Measurements from ENCODE around the gene HS6ST3. TPM values are rescaled to one million over a fixed set of nuclear protein-coding genes. Genes with fewer than 3 reads are reported as not detected.

HS6ST3 gene
- total RNA-seq, 8 experiments from 2014 or later, result 0.04 to 17.2 (median 4.5) TPM

DNA sequence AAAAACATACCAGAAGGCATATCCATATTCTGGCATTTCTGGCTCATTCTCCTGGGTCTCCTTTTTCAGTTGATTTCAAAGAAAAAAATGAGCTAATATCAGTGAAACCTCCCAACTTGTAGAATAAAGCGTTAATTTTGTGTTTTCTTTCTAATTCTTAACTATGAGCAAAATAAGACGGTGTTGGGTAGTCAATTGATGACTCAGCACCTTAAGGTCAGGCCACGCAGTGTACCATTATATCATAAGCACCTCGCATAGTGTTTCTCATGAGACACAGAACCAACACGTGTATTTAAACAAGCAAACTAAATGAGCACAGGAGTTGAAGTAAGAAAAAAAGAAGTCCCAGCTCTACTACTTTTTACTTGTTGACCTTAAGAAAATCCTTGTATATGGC lies 729.5 kb downstream of the HS6ST3 start:
- Histone ChIP-seq H3K4me3 (no peak overlapping the region), H3K27ac (no peak overlapping the region), H3K4me1 (replicated peaks in 1 of 2) (peaks cover 0 to 14% of the 10 kb centered on the region in 2 donors)
- in situ Hi-C loops (cut with MboI; ENCODE audit: low pct_unique_long_range_greater_than_20kb in 2 of 9, low sequenced_read_pairs in 9 of 9, unreplicated experiment in 9 of 9), result loop anchor here in 4 of 9 experiments (25.0 kb wide), 3 partner anchors 682 to 807 kb away; no protein-coding TSS in a partner anchor
- 0 to 98% (median 72%) methylated on average over 1 to 5 of the region's 5 CpGs; no CpG with 5 or more reads in 1 of the 10 experiments for WGBS, 10 experiments
- ATAC-seq (replicated peaks in 6 of 8), result no peak

GRCh38 chr13:96821381-96821780 lies 731.5 kb downstream of the HS6ST3 start:
- Histone ChIP-seq H3K27ac (no peak overlapping the region), H3K4me1 (replicated peaks in 1 of 2) (peaks cover 0 to 12% of the 10 kb centered on the region in 2 donors), H3K4me3 (no peak overlapping the region)
- 0 to 100% (median 88%) methylated on average over 1 of the region's 1 CpG; no CpG with 5 or more reads in 4 of the 10 experiments for WGBS, 10 experiments
- in situ Hi-C loops (cut with MboI; ENCODE audit: low pct_unique_long_range_greater_than_20kb in 2 of 9, low sequenced_read_pairs in 9 of 9, unreplicated experiment in 9 of 9), result loop anchor here in 4 of 9 experiments (25.0 kb wide), 3 partner anchors 684 to 809 kb away; no protein-coding TSS in a partner anchor
- no peak for ATAC-seq (replicated peaks in 6 of 8)

GRCh38 chr13:96821971-96822370 lies 732.1 kb downstream of the HS6ST3 start:
- peaks cover 0 to 6% of the 10 kb centered on the region in 2 donors for H3K4me1 ChIP-seq (replicated peaks in 1 of 2)
- H3K4me3 ChIP-seq, result no peak overlapping the region
- no peak for ATAC-seq (replicated peaks in 6 of 8)
- 31 to 100% (median 82%) methylated on average over 1 to 8 of the region's 9 CpGs; no CpG with 5 or more reads in 3 of the 10 experiments for WGBS, 10 experiments
- in situ Hi-C loops (cut with MboI; ENCODE audit: low pct_unique_long_range_greater_than_20kb in 2 of 9, low sequenced_read_pairs in 9 of 9, unreplicated experiment in 9 of 9), result loop anchor here in 4 of 9 experiments (25.0 kb wide), 3 partner anchors 685 to 810 kb away; no protein-coding TSS in a partner anchor
- H3K27ac ChIP-seq, result no peak overlapping the region

GRCh38 chr13:96822895-96823294 lies 733.0 kb downstream of the HS6ST3 start:
- Histone ChIP-seq H3K27ac (no peak overlapping the region), H3K4me3 (no peak overlapping the region), H3K4me1 (replicated peaks in 1 of 2) (no peaks in the 10 kb centered on the region)
- in situ Hi-C loops (cut with MboI; ENCODE audit: low pct_unique_long_range_greater_than_20kb in 2 of 9, low sequenced_read_pairs in 9 of 9, unreplicated experiment in 9 of 9), result loop anchor here in 4 of 9 experiments (25.0 kb wide), 3 partner anchors 686 to 811 kb away; no protein-coding TSS in a partner anchor
- ATAC-seq (replicated peaks in 6 of 8), result peak in 6 of 8 experiments; percentile 23 to 90 (median 67)

DNA sequence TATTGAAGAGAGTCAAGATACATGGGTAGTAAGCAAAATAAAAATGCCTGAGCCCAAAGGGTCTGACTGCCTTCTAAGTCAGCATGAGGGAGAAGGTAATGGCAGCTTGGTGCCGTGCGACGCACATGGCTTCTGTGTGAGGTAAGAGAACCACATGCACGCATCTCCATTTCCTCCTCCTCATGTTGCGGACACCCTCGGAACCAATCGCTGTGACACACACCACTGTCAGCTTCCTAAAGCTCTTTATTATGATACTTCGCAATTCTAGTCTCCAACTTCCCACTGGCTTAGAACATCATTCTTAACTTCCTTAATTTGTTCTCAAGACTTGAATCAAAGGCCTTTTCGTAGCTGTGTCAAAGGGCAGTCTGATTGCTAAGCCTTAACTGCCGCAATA lies 734.2 kb downstream of the HS6ST3 start:
- in situ Hi-C loops (cut with MboI; ENCODE audit: low pct_unique_long_range_greater_than_20kb in 2 of 9, low sequenced_read_pairs in 9 of 9, unreplicated experiment in 9 of 9), result loop anchor here in 4 of 9 experiments (25.0 kb wide), 3 partner anchors 687 to 812 kb away; no protein-coding TSS in a partner anchor
- WGBS, 10 experiments, result 18 to 95% (median 83%) methylated on average over 5 to 9 of the region's 10 CpGs; no CpG with 5 or more reads in 2 of the 10 experiments

GRCh38 chr13:96825653-96826052 lies 735.7 kb downstream of the HS6ST3 start:
- Histone ChIP-seq H3K4me1 (replicated peaks in 1 of 2) (no peaks in the 10 kb centered on the region), H3K27ac (no peak overlapping the region), H3K4me3 (no peak overlapping the region)
- peak in 1 of 8 experiments; percentile 73 for ATAC-seq (replicated peaks in 6 of 8)
- 0 to 90% (median 70%) methylated on average over 1 to 3 of the region's 3 CpGs for WGBS, 10 experiments
- in situ Hi-C loops (cut with MboI; ENCODE audit: low pct_unique_long_range_greater_than_20kb in 2 of 9, low sequenced_read_pairs in 9 of 9, unreplicated experiment in 9 of 9), result no loop called here

More for the DNA sequence above, 734.2 kb downstream of the HS6ST3 start:
- no peak for ATAC-seq (replicated peaks in 6 of 8)
- no peak overlapping the region for H3K4me3 ChIP-seq
- H3K27ac ChIP-seq, result no peak overlapping the region
- no peaks in the 10 kb centered on the region for H3K4me1 ChIP-seq (replicated peaks in 1 of 2)

- Histone ChIP-seq H3K27ac (no peak overlapping the region), H3K4me3 (no peak overlapping the region), H3K4me1 (replicated peaks in 1 of 2) (peaks cover 0 to 8% of the 10 kb centered on the region in 2 donors)
- in situ Hi-C loops (cut with MboI; ENCODE audit: low pct_unique_long_range_greater_than_20kb in 2 of 9, low sequenced_read_pairs in 9 of 9, unreplicated experiment in 9 of 9), result no loop called here
- WGBS, 10 experiments, result 0 to 85% (median 33%) methylated on average over 1 to 3 of the region's 4 CpGs; no CpG with 5 or more reads in 3 of the 10 experiments
- no peak for ATAC-seq (replicated peaks in 6 of 8)
Measured at GRCh38 chr13:96834626-96835025, 744.7 kb downstream of the HS6ST3 start.

DNA sequence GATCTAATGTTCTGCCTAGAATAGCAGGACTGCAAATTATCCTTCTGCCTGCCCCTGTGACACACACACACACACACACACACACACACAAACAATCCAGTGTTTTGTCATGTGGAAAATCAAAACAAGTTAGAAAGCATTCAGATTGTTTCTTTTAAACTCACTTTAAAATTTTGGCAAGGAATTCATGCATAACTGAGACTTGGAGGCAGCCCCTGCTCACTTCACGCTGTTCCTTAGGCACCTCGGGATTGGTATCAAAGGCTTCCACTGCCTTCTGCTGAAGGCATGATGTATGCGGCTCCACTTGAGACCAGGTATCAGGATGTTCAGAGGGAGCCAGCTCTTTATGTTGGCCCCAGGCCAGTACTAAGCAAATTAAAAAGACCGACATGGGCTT lies 745.6 kb downstream of the HS6ST3 start:
- 0 to 100% (median 89%) methylated on average over 1 to 3 of the region's 4 CpGs; no CpG with 5 or more reads in 5 of the 10 experiments for WGBS, 10 experiments
- Histone ChIP-seq H3K4me1 (replicated peaks in 1 of 2) (peaks cover 0 to 8% of the 10 kb centered on the region in 2 donors), H3K4me3 (no peak overlapping the region), H3K27ac (no peak overlapping the region)
- in situ Hi-C loops (cut with MboI; ENCODE audit: low pct_unique_long_range_greater_than_20kb in 2 of 9, low sequenced_read_pairs in 9 of 9, unreplicated experiment in 9 of 9), result no loop called here
- ATAC-seq (replicated peaks in 6 of 8), result peak in 2 of 8 experiments; percentile 27 to 35

- peaks cover 0 to 8% of the 10 kb centered on the region in 2 donors for H3K4me1 ChIP-seq (replicated peaks in 1 of 2)
- no peak overlapping the region for H3K4me3 ChIP-seq
- no peak overlapping the region for H3K27ac ChIP-seq
- ATAC-seq (replicated peaks in 6 of 8), result no peak
- 0 to 89% (median 18%) methylated on average over 1 of the region's 1 CpG; no CpG with 5 or more reads in 6 of the 10 experiments for WGBS, 10 experiments
- in situ Hi-C loops (cut with MboI; ENCODE audit: low pct_unique_long_range_greater_than_20kb in 2 of 9, low sequenced_read_pairs in 9 of 9, unreplicated experiment in 9 of 9), result no loop called here
Measured at GRCh38 chr13:96836733-96837132, 746.8 kb downstream of the HS6ST3 start.

GRCh38 chr13:96837809-96838208 lies 747.9 kb downstream of the HS6ST3 start:
- peaks cover 0 to 8% of the 10 kb centered on the region in 2 donors for H3K4me1 ChIP-seq (replicated peaks in 1 of 2)
- no peak overlapping the region for H3K4me3 ChIP-seq
- no peak for ATAC-seq (replicated peaks in 6 of 8)
- no peak overlapping the region for H3K27ac ChIP-seq
- in situ Hi-C loops (cut with MboI; ENCODE audit: low pct_unique_long_range_greater_than_20kb in 2 of 9, low sequenced_read_pairs in 9 of 9, unreplicated experiment in 9 of 9), result no loop called here
- 0% methylated on average over 1 of the region's 1 CpG; no CpG with 5 or more reads in 8 of the 10 experiments for WGBS, 10 experiments

- in situ Hi-C loops (cut with MboI; ENCODE audit: low pct_unique_long_range_greater_than_20kb in 2 of 9, low sequenced_read_pairs in 9 of 9, unreplicated experiment in 9 of 9), result no loop called here
- ATAC-seq (replicated peaks in 6 of 8), result no peak
- H3K27ac ChIP-seq, result no peak overlapping the region
Measured at GRCh38 chr13:96844195-96844594, 754.3 kb downstream of the HS6ST3 start.

DNA sequence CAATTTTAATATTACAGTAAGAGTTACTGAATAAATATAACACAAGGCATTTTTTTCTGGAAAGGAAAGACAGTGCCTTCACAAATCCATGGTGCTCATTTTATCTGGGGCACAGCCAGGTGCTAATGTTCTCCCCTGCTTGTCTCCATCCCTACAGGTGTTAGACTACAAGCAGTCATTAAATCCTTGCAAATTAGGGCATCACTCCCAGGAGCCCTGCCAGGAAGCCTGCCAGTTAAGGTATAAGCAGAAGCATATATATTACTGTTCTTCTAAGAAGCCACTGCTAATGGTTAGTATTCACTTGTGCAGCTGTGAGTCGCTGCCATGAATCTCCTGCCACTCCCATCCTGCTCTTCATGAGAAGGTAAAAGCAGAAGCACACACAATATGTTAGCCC lies 754.7 kb downstream of the HS6ST3 start:
- H3K4me1 ChIP-seq (replicated peaks in 1 of 2), result peaks cover 0 to 5% of the 10 kb centered on the region in 2 donors
- peak in 1 of 8 experiments; percentile 14 for ATAC-seq (replicated peaks in 6 of 8)
- in situ Hi-C loops (cut with MboI; ENCODE audit: low pct_unique_long_range_greater_than_20kb in 2 of 9, low sequenced_read_pairs in 9 of 9, unreplicated experiment in 9 of 9), result no loop called here
- no peak overlapping the region for H3K4me3 ChIP-seq
- no peak overlapping the region for H3K27ac ChIP-seq
- WGBS, 10 experiments, result 0 to 100% (median 86%) methylated on average over 1 of the region's 1 CpG; no CpG with 5 or more reads in 3 of the 10 experiments

More at GRCh38 chr13:96844195-96844594, 754.3 kb downstream of the HS6ST3 start:
- H3K4me3 ChIP-seq, result no peak overlapping the region
- peaks cover 0 to 5% of the 10 kb centered on the region in 2 donors for H3K4me1 ChIP-seq (replicated peaks in 1 of 2)

- ATAC-seq (replicated peaks in 6 of 8), result no peak
- in situ Hi-C loops (cut with MboI; ENCODE audit: low pct_unique_long_range_greater_than_20kb in 2 of 9, low sequenced_read_pairs in 9 of 9, unreplicated experiment in 9 of 9), result no loop called here
- H3K4me3 ChIP-seq, result no peak overlapping the region
- H3K27ac ChIP-seq, result no peak overlapping the region
- H3K4me1 ChIP-seq (replicated peaks in 1 of 2), result peaks cover 6 to 23% of the 10 kb centered on the region in 2 donors
- WGBS, 10 experiments, result 54 to 100% (median 87%) methylated on average over 1 to 5 of the region's 6 CpGs; no CpG with 5 or more reads in 3 of the 10 experiments
Measured at GRCh38 chr13:96848286-96848685, 758.4 kb downstream of the HS6ST3 start.

- Histone ChIP-seq H3K4me1 (replicated peaks in 1 of 2) (peaks cover 6 to 23% of the 10 kb centered on the region in 2 donors), H3K4me3 (no peak overlapping the region), H3K27ac (no peak overlapping the region)
- no peak for ATAC-seq (replicated peaks in 6 of 8)
- WGBS, 10 experiments, result 24 to 81% (median 67%) methylated on average over 1 to 5 of the region's 5 CpGs; no CpG with 5 or more reads in 3 of the 10 experiments
- in situ Hi-C loops (cut with MboI; ENCODE audit: low pct_unique_long_range_greater_than_20kb in 2 of 9, low sequenced_read_pairs in 9 of 9, unreplicated experiment in 9 of 9), result no loop called here
Measured at GRCh38 chr13:96849091-96849490, 759.2 kb downstream of the HS6ST3 start.

Data from motor neuron (in vitro differentiated cells).